Measurements from ENCODE around the gene EPN3. TPM values are rescaled to one million over a fixed set of nuclear protein-coding genes. Genes with fewer than 3 reads are reported as not detected.

EPN3 gene
- total RNA-seq, 2 experiments from 2014 or later: not detected

GRCh38 chr17:50564916-50565315 is 32.4 kb downstream of the EPN3 start:
- H3K36me3 Mint-ChIP-seq (ENCODE audit: low read depth): no peaks in the 10 kb centered on the region
- H3K27me3 Mint-ChIP-seq (ENCODE audit: low read depth): peaks cover 51% of the 10 kb centered on the region
- H3K4me3 Mint-ChIP-seq: no peak overlapping the region
- no peak for DNase-seq
- no peaks in the 10 kb centered on the region for H3K9me3 Mint-ChIP-seq (ENCODE audit: insufficient read depth)
- no peak overlapping the region for H3K27ac Mint-ChIP-seq
- H3K4me1 Mint-ChIP-seq (ENCODE audit: low read depth): peaks cover 10% of the 10 kb centered on the region
- ChIA-PET CTCF (interaction anchor here (1.6 kb wide), 1 partner anchor 61 kb away, joined by 4 read pairs; no protein-coding TSS in a partner anchor), POLR2A (no interaction called here)
- no peak for ATAC-seq

DNA sequence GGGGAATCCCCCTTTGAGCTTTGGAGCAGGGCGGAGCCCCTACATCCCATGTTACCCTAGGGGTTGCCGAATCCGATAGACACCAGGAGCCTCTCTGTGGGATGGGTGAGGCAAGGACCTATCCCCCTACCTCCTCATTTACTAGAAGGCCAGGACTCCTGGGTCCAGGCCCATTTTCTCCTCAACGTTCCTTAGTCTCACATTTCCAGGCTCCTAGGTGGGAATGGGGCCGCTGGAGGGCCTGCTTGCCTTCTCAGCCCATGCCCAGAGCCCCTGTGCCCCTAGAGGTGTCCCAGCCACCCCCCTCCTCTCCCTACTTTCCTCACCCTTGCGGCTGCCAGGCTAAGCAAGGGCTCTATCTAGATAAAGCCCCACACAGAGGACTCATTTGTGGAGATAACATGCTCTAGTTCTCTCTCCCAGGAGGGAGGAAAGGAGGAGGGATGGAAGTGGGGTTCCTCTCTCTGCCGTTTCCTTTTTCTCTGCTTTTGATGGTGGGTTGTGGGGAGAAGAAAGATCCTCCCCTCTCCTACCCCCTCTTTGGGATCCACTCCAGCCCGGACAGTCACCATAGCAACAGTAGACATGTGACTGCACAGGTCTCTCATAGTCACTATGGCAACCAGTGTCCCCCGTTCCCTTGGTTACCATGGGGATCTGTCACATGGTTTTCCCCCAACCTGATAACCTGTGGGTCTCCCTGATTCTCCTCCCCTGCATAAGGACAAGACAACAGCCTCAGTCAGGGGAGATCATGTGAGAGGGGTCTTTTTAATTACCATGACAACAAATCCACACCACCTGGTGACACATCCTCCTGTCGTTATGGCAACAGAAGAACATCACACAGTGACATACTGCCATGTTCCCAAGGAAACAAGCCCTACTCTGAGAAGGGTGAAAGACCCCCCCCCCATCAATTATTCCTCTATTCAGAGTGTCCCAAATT is 33.1 kb downstream of the EPN3 start:
- no peak for DNase-seq
- Mint-ChIP-seq H3K36me3 (ENCODE audit: low read depth) (no peaks in the 10 kb centered on the region), H3K4me3 (no peak overlapping the region), H3K4me1 (ENCODE audit: low read depth) (peaks cover 7% of the 10 kb centered on the region), H3K27me3 (ENCODE audit: low read depth) (peaks cover 48% of the 10 kb centered on the region), H3K27ac (peak overlapping the region; percentile 20), H3K9me3 (ENCODE audit: insufficient read depth) (no peaks in the 10 kb centered on the region)
- ChIA-PET CTCF (interaction anchor here (1.3 kb wide), 1 partner anchor 60 kb away, joined by 3 read pairs; no protein-coding TSS in a partner anchor), POLR2A (no interaction called here)
- ATAC-seq: peak; percentile 48

- H3K27ac Mint-ChIP-seq: no peak overlapping the region
- H3K36me3 Mint-ChIP-seq (ENCODE audit: low read depth): no peaks in the 10 kb centered on the region
- ATAC-seq (no peak), DNase-seq (no peak)
- ChIA-PET POLR2A (no interaction called here), CTCF (interaction anchor here (1.3 kb wide), 1 partner anchor 59 kb away, joined by 3 read pairs; no protein-coding TSS in a partner anchor)
- peaks cover 48% of the 10 kb centered on the region for H3K27me3 Mint-ChIP-seq (ENCODE audit: low read depth)
- H3K4me1 Mint-ChIP-seq (ENCODE audit: low read depth): peaks cover 7% of the 10 kb centered on the region
- no peaks in the 10 kb centered on the region for H3K9me3 Mint-ChIP-seq (ENCODE audit: insufficient read depth)
- no peak overlapping the region for H3K4me3 Mint-ChIP-seq
Measured at GRCh38 chr17:50566886-50567285, 34.4 kb downstream of the EPN3 start.

DNA sequence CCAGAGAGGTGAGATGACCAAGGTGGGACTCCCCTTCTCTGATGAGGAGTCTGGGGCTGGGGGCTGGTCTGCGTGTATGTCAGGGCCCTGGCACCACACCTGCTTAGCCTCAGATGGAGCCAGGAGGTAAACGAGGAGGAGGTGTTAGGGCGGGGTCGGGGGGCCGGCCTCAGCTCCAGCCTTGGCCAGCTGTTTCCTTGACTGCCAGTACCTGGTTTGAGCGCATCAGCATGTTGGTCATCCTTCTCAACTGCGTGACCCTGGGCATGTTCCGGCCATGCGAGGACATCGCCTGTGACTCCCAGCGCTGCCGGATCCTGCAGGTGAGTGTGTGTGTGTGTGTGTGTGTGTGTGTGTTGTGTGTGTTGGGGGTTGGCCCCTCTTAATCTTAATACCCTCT is 36.1 kb downstream of the EPN3 start:
- Mint-ChIP-seq H3K36me3 (ENCODE audit: low read depth) (no peaks in the 10 kb centered on the region), H3K4me3 (no peak overlapping the region), H3K4me1 (ENCODE audit: low read depth) (peaks cover 3% of the 10 kb centered on the region), H3K9me3 (ENCODE audit: insufficient read depth) (no peaks in the 10 kb centered on the region), H3K27ac (no peak overlapping the region), H3K27me3 (ENCODE audit: low read depth) (peaks cover 33% of the 10 kb centered on the region)
- ChIA-PET POLR2A (no interaction called here), CTCF (no interaction called here)
- DNase-seq: no peak
- ATAC-seq: no peak

GRCh38 chr17:50569592-50569991 is 37.1 kb downstream of the EPN3 start:
- ATAC-seq (no peak), DNase-seq (no peak)
- ChIA-PET CTCF (no interaction called here), POLR2A (no interaction called here)
- H3K36me3 Mint-ChIP-seq (ENCODE audit: low read depth): no peaks in the 10 kb centered on the region
- no peak overlapping the region for H3K27ac Mint-ChIP-seq
- H3K4me1 Mint-ChIP-seq (ENCODE audit: low read depth): peaks cover 3% of the 10 kb centered on the region
- H3K4me3 Mint-ChIP-seq: no peak overlapping the region
- peaks cover 25% of the 10 kb centered on the region for H3K27me3 Mint-ChIP-seq (ENCODE audit: low read depth)
- no peaks in the 10 kb centered on the region for H3K9me3 Mint-ChIP-seq (ENCODE audit: insufficient read depth)

- H3K27ac Mint-ChIP-seq: no peak overlapping the region
- H3K4me1 Mint-ChIP-seq (ENCODE audit: low read depth): peaks cover under 1% of the 10 kb centered on the region
- ATAC-seq: no peak
- no peaks in the 10 kb centered on the region for H3K36me3 Mint-ChIP-seq (ENCODE audit: low read depth)
- no peaks in the 10 kb centered on the region for H3K9me3 Mint-ChIP-seq (ENCODE audit: insufficient read depth)
- DNase-seq: no peak
- H3K27me3 Mint-ChIP-seq (ENCODE audit: low read depth): peaks cover 20% of the 10 kb centered on the region
- ChIA-PET POLR2A (no interaction called here), CTCF (no interaction called here)
- H3K4me3 Mint-ChIP-seq: no peak overlapping the region
Measured at GRCh38 chr17:50570032-50570431, 37.5 kb downstream of the EPN3 start.

DNA sequence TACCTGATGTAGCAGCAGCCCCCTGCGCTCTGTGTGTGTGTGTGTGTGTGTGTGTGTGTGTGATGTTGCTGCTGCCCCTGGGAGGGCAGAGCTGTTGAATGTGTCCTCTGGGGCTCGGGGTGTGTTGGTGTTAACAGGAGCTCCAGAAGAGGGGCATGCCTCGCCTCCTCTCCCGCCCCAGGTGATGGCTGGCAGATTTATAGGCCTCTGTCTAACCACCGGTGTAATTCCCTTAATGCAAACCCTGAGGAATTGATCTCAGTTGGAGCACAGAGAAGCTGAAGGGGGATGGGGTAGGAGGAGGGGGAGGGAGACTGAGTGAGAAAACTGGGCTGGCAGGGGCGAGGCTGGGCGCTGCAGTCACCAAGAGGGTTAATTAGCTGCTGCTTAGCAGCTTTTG is 38.0 kb downstream of the EPN3 start:
- ChIA-PET CTCF (no interaction called here), POLR2A (no interaction called here)
- no peaks in the 10 kb centered on the region for H3K36me3 Mint-ChIP-seq (ENCODE audit: low read depth)
- ATAC-seq (no peak), DNase-seq (no peak)
- H3K27ac Mint-ChIP-seq: no peak overlapping the region
- peaks cover 18% of the 10 kb centered on the region for H3K27me3 Mint-ChIP-seq (ENCODE audit: low read depth)
- H3K4me3 Mint-ChIP-seq: no peak overlapping the region
- no peaks in the 10 kb centered on the region for H3K9me3 Mint-ChIP-seq (ENCODE audit: insufficient read depth)
- H3K4me1 Mint-ChIP-seq (ENCODE audit: low read depth): no peaks in the 10 kb centered on the region

- DNase-seq: no peak
- H3K4me1 Mint-ChIP-seq (ENCODE audit: low read depth): no peaks in the 10 kb centered on the region
- ChIA-PET CTCF (no interaction called here), POLR2A (no interaction called here)
- peaks cover 9% of the 10 kb centered on the region for H3K27me3 Mint-ChIP-seq (ENCODE audit: low read depth)
- H3K9me3 Mint-ChIP-seq (ENCODE audit: insufficient read depth): no peaks in the 10 kb centered on the region
- no peak overlapping the region for H3K4me3 Mint-ChIP-seq
- no peaks in the 10 kb centered on the region for H3K36me3 Mint-ChIP-seq (ENCODE audit: low read depth)
- no peak for ATAC-seq
- H3K27ac Mint-ChIP-seq: no peak overlapping the region
Measured at GRCh38 chr17:50571681-50572080, 39.1 kb downstream of the EPN3 start.

DNA sequence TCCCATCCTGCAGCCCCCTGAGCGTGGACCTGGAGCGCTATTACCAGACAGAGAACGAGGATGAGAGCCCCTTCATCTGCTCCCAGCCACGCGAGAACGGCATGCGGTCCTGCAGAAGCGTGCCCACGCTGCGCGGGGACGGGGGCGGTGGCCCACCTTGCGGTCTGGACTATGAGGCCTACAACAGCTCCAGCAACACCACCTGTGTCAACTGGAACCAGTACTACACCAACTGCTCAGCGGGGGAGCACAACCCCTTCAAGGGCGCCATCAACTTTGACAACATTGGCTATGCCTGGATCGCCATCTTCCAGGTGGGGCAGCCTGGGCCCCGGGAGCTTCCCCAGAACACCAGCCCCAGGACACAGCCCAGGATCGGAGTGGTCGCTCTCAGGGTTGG is 40.0 kb downstream of the EPN3 start:
- no peaks in the 10 kb centered on the region for H3K4me1 Mint-ChIP-seq (ENCODE audit: low read depth)
- no peak for DNase-seq
- H3K36me3 Mint-ChIP-seq (ENCODE audit: low read depth): no peaks in the 10 kb centered on the region
- H3K9me3 Mint-ChIP-seq (ENCODE audit: insufficient read depth): no peaks in the 10 kb centered on the region
- no peak overlapping the region for H3K4me3 Mint-ChIP-seq
- ChIA-PET CTCF (no interaction called here), POLR2A (interaction anchor here (0.6 kb wide), 1 partner anchor 112 kb away, joined by 5 read pairs; no protein-coding TSS in a partner anchor)
- H3K27me3 Mint-ChIP-seq (ENCODE audit: low read depth): peaks cover 2% of the 10 kb centered on the region
- H3K27ac Mint-ChIP-seq: no peak overlapping the region
- ATAC-seq: no peak

DNA sequence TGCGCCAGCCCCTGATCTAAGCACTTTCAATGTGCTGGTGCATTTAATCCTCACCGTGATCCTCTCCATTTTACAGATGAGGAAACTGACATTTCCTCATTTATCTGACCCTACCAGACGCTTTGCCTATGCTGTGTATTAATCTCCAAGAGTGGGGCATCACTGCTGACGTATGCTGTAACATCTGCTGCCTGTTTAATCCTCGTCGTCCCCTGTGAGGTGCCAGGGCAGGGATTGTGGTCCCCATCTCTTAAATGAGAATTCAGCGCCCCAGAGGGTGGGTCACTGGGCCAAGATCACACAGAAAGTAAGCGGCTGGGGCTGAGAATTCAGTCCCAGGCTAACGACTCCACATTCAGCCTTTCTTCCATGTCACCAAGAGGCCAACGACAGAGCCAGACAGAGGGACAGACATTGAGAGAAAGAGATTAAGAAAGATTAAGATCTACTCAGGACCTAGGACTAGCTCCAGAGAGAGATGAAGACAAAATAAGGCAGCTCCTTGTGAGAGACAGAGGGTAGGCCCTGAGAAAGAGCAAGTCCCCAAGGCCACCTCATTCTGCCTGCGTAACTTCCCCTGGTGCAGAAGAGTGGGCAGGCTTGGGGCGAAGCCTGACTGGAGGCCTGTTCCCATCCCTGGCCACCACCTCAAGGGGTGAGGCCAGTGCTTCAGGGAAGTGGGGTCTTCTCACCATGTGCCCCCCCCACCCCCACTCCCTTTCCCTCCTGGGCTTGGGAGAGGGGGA is 41.5 kb downstream of the EPN3 start:
- no peaks in the 10 kb centered on the region for H3K36me3 Mint-ChIP-seq (ENCODE audit: low read depth)
- POLR2A ChIA-PET: no interaction called here
- no peaks in the 10 kb centered on the region for H3K4me1 Mint-ChIP-seq (ENCODE audit: low read depth)
- DNase-seq (no peak), ATAC-seq (no peak)
- CTCF ChIA-PET: no interaction called here
- H3K4me3 Mint-ChIP-seq: no peak overlapping the region
- H3K27me3 Mint-ChIP-seq (ENCODE audit: low read depth): no peaks in the 10 kb centered on the region
- H3K27ac Mint-ChIP-seq: no peak overlapping the region
- no peaks in the 10 kb centered on the region for H3K9me3 Mint-ChIP-seq (ENCODE audit: insufficient read depth)

- Mint-ChIP-seq H3K4me3 (no peak overlapping the region), H3K9me3 (ENCODE audit: insufficient read depth) (no peaks in the 10 kb centered on the region), H3K36me3 (ENCODE audit: low read depth) (no peaks in the 10 kb centered on the region), H3K27ac (no peak overlapping the region), H3K4me1 (ENCODE audit: low read depth) (no peaks in the 10 kb centered on the region), H3K27me3 (ENCODE audit: low read depth) (no peaks in the 10 kb centered on the region)
- ChIA-PET CTCF (interaction anchor here (1.0 to 1.9 kb wide), 2 partner anchors 25 to 96 kb away, joined by 3 to 4 read pairs; no protein-coding TSS in a partner anchor), POLR2A (interaction anchor here (0.6 kb wide), 1 partner anchor 653 kb away, joined by 3 read pairs; no protein-coding TSS in a partner anchor)
- ATAC-seq (no peak), DNase-seq (no peak)
Measured at GRCh38 chr17:50575581-50576210, 43.2 kb downstream of the EPN3 start.

DNA sequence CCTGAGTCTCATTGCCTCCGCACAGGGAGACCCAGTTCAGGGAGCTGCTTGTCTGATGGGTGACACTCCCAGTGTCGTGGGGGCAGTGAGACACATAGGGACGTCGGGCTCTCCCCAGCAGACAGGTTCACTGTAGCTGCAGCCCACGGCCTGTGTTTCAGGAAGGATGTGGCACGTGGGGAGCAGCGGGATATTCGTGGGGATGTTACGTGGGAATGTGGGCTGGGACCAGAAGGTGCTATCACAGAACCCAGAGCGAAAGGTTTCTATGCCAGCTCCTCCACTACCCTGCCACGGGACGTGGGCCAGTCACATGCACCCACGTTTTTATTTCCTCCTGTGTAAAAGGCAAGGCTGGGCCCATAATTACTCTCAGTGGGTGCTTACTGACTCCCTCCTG is 44.3 kb downstream of the EPN3 start:
- CTCF ChIA-PET: interaction anchor here (1.0 to 1.9 kb wide), 2 partner anchors 26 to 35 kb away, joined by 3 to 4 read pairs; no protein-coding TSS in a partner anchor
- H3K27ac Mint-ChIP-seq: no peak overlapping the region
- POLR2A ChIA-PET: no interaction called here
- no peaks in the 10 kb centered on the region for H3K27me3 Mint-ChIP-seq (ENCODE audit: low read depth)
- DNase-seq (no peak), ATAC-seq (no peak)
- no peak overlapping the region for H3K4me3 Mint-ChIP-seq
- H3K9me3 Mint-ChIP-seq (ENCODE audit: insufficient read depth): no peaks in the 10 kb centered on the region
- no peaks in the 10 kb centered on the region for H3K36me3 Mint-ChIP-seq (ENCODE audit: low read depth)
- H3K4me1 Mint-ChIP-seq (ENCODE audit: low read depth): no peaks in the 10 kb centered on the region

All from activated CD8-positive, alpha-beta T cell treated with anti-CD3 and anti-CD28 coated beads, Interleukin-2, amount 10 ng/mL, durations not matched to agents 7 days and 5 days (primary cell).